ENCODE data around the gene SSTR3. TPM values are rescaled to one million over a fixed set of nuclear protein-coding genes. Genes with fewer than 3 reads are reported as not detected.
"Not testable (repeated sequence)": the region's sequence is repeated elsewhere in the genome, so short reads cannot be mapped to it uniquely, and the experiment has no call there.

SSTR3 gene
- total and polyA plus RNA-seq, 2 donors from 2014 or later, result 0.13 to 0.56 TPM

DNA sequence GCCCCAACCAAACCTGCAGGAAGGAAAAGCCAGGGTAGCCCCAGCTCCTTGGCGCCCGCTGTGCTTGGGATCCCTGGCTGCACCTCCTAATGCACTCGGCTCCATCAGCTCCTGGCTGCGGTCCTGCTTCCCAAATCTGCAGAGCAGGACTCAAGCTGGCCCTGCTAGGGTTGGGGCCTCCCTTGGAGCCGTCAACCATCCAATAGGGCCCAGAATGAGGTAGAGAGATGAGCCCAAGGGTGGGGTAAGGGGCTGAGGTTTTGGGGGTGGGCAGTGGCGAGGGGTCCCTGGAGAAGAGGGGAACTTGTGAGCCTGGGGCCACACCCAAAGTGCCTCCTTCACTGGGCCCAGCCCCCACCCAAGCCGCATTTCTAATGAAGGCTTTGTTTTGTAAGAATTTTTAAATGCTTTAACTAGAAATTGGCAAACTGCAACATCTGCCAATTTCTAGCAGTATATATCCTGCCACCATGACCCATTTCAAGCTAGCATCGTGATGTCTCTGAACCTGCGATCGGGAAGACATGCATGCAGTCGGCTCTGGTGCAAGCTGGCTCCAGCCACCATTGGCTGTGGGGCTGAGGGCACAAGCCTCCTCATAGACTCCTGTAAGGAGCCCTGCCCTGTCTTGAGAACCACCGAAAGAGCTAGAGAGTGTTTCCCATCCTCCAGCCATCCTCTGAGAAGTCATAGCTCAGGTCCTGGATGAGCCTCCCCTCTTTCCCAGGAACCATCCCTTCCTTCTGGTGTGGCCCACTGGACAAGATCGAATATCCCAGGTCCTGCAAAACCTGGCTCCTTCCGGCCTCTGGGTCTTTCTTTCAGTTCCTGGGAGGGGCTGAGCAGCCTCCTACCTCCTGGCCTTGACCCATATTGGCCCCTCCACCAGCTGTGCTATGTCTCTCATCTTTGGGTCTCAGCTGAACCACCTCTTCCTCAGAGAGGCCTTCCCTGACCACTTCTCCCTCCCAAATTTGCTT, 39.7 kb downstream of the SSTR3 start:
- intact Hi-C loops (cut with DNase I), result no loop called here
- Histone ChIP-seq H3K9ac (ENCODE audit: low read length in 3 of 3) (no peak overlapping the region), H3K27ac (ENCODE audit: low read depth in 2 of 2, low read length in 2 of 2) (no peak overlapping the region), H3K4me3 (ENCODE audit: low read length in 3 of 3) (no peak overlapping the region), H3K27me3 (ENCODE audit: control insufficient read depth, insufficient read depth, low read length) (no peaks in the 10 kb centered on the region), H3K36me3 (ENCODE audit: control insufficient read depth in 2 of 3, insufficient read depth in 3 of 3, low read length in 3 of 3) (no peaks in the 10 kb centered on the region), H3K9me3 (ENCODE audit: control insufficient read depth in 2 of 3, insufficient read depth in 1 of 3, low read length in 3 of 3) (no peaks in the 10 kb centered on the region), H3K4me1 (ENCODE audit: control insufficient read depth in 2 of 3, insufficient read depth in 2 of 3, low read depth in 1 of 3, low read length in 3 of 3) (peaks cover 0 to 14% (median 7%) of the 10 kb centered on the region in 3 donors)
- DNase-seq (peak in 2 of 5 donors; percentile 22 to 49), FAIRE-seq (no peak)
- TF ChIP-seq, protein P1, sequence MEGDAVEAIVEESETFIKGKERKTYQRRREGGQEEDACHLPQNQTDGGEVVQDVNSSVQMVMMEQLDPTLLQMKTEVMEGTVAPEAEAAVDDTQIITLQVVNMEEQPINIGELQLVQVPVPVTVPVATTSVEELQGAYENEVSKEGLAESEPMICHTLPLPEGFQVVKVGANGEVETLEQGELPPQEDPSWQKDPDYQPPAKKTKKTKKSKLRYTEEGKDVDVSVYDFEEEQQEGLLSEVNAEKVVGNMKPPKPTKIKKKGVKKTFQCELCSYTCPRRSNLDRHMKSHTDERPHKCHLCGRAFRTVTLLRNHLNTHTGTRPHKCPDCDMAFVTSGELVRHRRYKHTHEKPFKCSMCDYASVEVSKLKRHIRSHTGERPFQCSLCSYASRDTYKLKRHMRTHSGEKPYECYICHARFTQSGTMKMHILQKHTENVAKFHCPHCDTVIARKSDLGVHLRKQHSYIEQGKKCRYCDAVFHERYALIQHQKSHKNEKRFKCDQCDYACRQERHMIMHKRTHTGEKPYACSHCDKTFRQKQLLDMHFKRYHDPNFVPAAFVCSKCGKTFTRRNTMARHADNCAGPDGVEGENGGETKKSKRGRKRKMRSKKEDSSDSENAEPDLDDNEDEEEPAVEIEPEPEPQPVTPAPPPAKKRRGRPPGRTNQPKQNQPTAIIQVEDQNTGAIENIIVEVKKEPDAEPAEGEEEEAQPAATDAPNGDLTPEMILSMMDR (IDR thresholded peaks at IDR 0.05; ENCODE audit: borderline replicate concordance, extremely low read depth, insufficient read depth), result no peak

GRCh38 chr22:37171662-37172061, 40.6 kb downstream of the SSTR3 start:
- H3K9ac ChIP-seq (ENCODE audit: low read length in 3 of 3), result no peak overlapping the region
- intact Hi-C loops (cut with DNase I), result no loop called here
- DNase-seq, result peak in 1 of 5 donors; percentile 9
- H3K27me3 ChIP-seq (ENCODE audit: control insufficient read depth, insufficient read depth, low read length), result no peaks in the 10 kb centered on the region
- H3K4me3 ChIP-seq (ENCODE audit: low read length in 3 of 3), result no peak overlapping the region
- FAIRE-seq, result no peak
- no peak overlapping the region for H3K27ac ChIP-seq (ENCODE audit: low read depth in 2 of 2, low read length in 2 of 2)
- H3K4me1 ChIP-seq (ENCODE audit: control insufficient read depth in 2 of 3, insufficient read depth in 2 of 3, low read depth in 1 of 3, low read length in 3 of 3), result peaks cover 0 to 20% (median 8%) of the 10 kb centered on the region in 3 donors
- TF ChIP-seq, protein P1 (IDR thresholded peaks at IDR 0.05; ENCODE audit: borderline replicate concordance, extremely low read depth, insufficient read depth), result no peak
- H3K36me3 ChIP-seq (ENCODE audit: control insufficient read depth in 2 of 3, insufficient read depth in 3 of 3, low read length in 3 of 3), result no peaks in the 10 kb centered on the region
- no peaks in the 10 kb centered on the region for H3K9me3 ChIP-seq (ENCODE audit: control insufficient read depth in 2 of 3, insufficient read depth in 1 of 3, low read length in 3 of 3)

- DNase-seq; H3K27ac ChIP-seq (ENCODE audit: low read depth in 2 of 2, low read length in 2 of 2); intact Hi-C loops (cut with DNase I); H3K36me3 ChIP-seq (ENCODE audit: control insufficient read depth in 2 of 3, insufficient read depth in 3 of 3, low read length in 3 of 3); FAIRE-seq; H3K9ac ChIP-seq (ENCODE audit: low read length in 3 of 3); H3K27me3 ChIP-seq (ENCODE audit: control insufficient read depth, insufficient read depth, low read length); H3K9me3 ChIP-seq (ENCODE audit: control insufficient read depth in 2 of 3, insufficient read depth in 1 of 3, low read length in 3 of 3); H3K4me3 ChIP-seq (ENCODE audit: low read length in 3 of 3): not testable (repeated sequence)
- H3K4me1 ChIP-seq (ENCODE audit: control insufficient read depth in 2 of 3, insufficient read depth in 2 of 3, low read depth in 1 of 3, low read length in 3 of 3), result peaks cover 0 to 16% (median 8%) of the 10 kb centered on the region in 3 donors
These were observed 41.4 kb downstream of the SSTR3 start for GRCh38 chr22:37170689-37171405.

All from kidney (tissue), 14 donors.